ENCODE measurements around the gene MED10. TPM values are rescaled to one million over a fixed set of nuclear protein-coding genes. Genes with fewer than 3 reads are reported as not detected.

Gene MED10
- total and polyA plus RNA-seq, 9 of the 15 experiments (the other 6 are each of a cell fraction or from before 2014, with no cell fraction given) = 23.8 to 83.4 (median 58.8) TPM

DNA sequence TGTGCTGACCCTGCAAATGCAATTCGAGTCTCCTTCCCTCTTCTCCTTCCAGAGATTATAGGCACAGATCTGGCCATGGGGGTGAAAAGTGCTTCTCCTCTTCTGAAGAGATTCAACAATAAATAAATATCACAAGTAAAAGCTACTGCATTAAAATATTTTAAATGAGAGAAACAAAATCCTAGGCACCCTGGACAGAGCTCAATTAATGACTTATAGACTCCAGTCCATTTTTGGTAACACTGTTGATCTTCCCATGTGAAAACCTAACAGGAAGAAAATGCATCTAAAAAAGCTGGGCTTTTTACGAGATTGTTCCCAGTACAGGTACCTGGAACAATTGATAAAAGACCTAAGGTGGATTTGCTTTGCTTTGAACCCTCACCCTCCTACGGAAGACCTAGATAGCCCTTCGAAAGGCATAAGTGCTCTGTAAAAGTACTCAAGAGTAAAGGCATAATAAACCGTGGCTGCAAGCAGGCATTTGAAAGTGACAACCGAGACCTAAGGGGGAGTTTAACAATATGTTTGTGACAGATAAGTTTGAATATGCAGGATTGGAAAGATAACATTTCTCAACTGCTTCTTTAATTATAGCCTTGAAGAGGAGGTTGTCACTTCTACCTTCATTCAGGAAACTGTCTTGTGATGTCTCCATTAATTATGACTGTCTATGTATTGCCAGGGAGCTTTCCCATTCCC is 29.4 kb upstream of the MED10 start (continued):
- TF ChIP-seq, protein P1, sequence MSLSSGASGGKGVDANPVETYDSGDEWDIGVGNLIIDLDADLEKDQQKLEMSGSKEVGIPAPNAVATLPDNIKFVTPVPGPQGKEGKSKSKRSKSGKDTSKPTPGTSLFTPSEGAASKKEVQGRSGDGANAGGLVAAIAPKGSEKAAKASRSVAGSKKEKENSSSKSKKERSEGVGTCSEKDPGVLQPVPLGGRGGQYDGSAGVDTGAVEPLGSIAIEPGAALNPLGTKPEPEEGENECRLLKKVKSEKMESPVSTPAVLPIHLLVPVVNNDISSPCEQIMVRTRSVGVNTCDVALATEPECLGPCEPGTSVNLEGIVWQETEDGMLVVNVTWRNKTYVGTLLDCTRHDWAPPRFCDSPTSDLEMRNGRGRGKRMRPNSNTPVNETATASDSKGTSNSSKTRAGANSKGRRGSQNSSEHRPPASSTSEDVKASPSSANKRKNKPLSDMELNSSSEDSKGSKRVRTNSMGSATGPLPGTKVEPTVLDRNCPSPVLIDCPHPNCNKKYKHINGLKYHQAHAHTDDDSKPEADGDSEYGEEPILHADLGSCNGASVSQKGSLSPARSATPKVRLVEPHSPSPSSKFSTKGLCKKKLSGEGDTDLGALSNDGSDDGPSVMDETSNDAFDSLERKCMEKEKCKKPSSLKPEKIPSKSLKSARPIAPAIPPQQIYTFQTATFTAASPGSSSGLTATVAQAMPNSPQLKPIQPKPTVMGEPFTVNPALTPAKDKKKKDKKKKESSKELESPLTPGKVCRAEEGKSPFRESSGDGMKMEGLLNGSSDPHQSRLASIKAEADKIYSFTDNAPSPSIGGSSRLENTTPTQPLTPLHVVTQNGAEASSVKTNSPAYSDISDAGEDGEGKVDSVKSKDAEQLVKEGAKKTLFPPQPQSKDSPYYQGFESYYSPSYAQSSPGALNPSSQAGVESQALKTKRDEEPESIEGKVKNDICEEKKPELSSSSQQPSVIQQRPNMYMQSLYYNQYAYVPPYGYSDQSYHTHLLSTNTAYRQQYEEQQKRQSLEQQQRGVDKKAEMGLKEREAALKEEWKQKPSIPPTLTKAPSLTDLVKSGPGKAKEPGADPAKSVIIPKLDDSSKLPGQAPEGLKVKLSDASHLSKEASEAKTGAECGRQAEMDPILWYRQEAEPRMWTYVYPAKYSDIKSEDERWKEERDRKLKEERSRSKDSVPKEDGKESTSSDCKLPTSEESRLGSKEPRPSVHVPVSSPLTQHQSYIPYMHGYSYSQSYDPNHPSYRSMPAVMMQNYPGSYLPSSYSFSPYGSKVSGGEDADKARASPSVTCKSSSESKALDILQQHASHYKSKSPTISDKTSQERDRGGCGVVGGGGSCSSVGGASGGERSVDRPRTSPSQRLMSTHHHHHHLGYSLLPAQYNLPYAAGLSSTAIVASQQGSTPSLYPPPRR (CRISPR knock-in tag; IDR thresholded peaks at IDR 0.05; ENCODE audit: borderline replicate concordance) = no peak
- no peak for TF ChIP-seq JUN (IDR thresholded peaks at IDR 0.05; ENCODE audit: borderline replicate concordance, low read depth, low read length)
- TF ChIP-seq JUN (CRISPR knock-in tag; IDR thresholded peaks at IDR 0.05; ENCODE audit: borderline replicate concordance) = no peak
- TF ChIP-seq SETDB1 (IDR thresholded peaks at IDR 0.05; ENCODE audit: low read length) = no peak
- no peak for TF ChIP-seq ZSCAN29 (IDR thresholded peaks at IDR 0.05)
- no peak for TF ChIP-seq XRCC3 (IDR thresholded peaks at IDR 0.05)
- TF ChIP-seq U2AF2 (optimal IDR thresholded peaks at IDR 0.05; ENCODE audit: low read depth, low read length) = no peak
- peak; percentile 76; the same call in 1 of the 2 replicates for TF ChIP-seq MEF2D (tag; conservative IDR thresholded peaks at IDR 0.05; ENCODE audit: low read depth)
- TF ChIP-seq, protein P2, sequence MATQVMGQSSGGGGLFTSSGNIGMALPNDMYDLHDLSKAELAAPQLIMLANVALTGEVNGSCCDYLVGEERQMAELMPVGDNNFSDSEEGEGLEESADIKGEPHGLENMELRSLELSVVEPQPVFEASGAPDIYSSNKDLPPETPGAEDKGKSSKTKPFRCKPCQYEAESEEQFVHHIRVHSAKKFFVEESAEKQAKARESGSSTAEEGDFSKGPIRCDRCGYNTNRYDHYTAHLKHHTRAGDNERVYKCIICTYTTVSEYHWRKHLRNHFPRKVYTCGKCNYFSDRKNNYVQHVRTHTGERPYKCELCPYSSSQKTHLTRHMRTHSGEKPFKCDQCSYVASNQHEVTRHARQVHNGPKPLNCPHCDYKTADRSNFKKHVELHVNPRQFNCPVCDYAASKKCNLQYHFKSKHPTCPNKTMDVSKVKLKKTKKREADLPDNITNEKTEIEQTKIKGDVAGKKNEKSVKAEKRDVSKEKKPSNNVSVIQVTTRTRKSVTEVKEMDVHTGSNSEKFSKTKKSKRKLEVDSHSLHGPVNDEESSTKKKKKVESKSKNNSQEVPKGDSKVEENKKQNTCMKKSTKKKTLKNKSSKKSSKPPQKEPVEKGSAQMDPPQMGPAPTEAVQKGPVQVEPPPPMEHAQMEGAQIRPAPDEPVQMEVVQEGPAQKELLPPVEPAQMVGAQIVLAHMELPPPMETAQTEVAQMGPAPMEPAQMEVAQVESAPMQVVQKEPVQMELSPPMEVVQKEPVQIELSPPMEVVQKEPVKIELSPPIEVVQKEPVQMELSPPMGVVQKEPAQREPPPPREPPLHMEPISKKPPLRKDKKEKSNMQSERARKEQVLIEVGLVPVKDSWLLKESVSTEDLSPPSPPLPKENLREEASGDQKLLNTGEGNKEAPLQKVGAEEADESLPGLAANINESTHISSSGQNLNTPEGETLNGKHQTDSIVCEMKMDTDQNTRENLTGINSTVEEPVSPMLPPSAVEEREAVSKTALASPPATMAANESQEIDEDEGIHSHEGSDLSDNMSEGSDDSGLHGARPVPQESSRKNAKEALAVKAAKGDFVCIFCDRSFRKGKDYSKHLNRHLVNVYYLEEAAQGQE (IDR thresholded peaks at IDR 0.05; ENCODE audit: borderline replicate concordance) = peak; percentile 70
- TF ChIP-seq, protein P2 (CRISPR knock-in tag; IDR thresholded peaks at IDR 0.05; ENCODE audit: low read depth) = 0 out of 2 replicates have a peak, but pooled peaks have one; percentile 62
- TF ChIP-seq KLF1 (tag; IDR thresholded peaks at IDR 0.05) = no peak
- TF ChIP-seq, protein P3, sequence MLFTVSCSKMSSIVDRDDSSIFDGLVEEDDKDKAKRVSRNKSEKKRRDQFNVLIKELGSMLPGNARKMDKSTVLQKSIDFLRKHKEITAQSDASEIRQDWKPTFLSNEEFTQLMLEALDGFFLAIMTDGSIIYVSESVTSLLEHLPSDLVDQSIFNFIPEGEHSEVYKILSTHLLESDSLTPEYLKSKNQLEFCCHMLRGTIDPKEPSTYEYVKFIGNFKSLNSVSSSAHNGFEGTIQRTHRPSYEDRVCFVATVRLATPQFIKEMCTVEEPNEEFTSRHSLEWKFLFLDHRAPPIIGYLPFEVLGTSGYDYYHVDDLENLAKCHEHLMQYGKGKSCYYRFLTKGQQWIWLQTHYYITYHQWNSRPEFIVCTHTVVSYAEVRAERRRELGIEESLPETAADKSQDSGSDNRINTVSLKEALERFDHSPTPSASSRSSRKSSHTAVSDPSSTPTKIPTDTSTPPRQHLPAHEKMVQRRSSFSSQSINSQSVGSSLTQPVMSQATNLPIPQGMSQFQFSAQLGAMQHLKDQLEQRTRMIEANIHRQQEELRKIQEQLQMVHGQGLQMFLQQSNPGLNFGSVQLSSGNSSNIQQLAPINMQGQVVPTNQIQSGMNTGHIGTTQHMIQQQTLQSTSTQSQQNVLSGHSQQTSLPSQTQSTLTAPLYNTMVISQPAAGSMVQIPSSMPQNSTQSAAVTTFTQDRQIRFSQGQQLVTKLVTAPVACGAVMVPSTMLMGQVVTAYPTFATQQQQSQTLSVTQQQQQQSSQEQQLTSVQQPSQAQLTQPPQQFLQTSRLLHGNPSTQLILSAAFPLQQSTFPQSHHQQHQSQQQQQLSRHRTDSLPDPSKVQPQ (CRISPR knock-in tag; IDR thresholded peaks at IDR 0.05; ENCODE audit: borderline replicate concordance) = no peak

All from K562 (cell line).